ENCODE data around the gene PIK3R2.

PIK3R2 gene

GRCh38 chr19:18147396-18147795, 5.6 kb upstream of the PIK3R2 start:
- no peak overlapping the region for H3K9ac ChIP-seq (ENCODE audit: low read depth, low read length, poor library complexity, severe bottlenecking)
- no peaks in the 10 kb centered on the region for H3K9me2 ChIP-seq (replicated peaks; ENCODE audit: low read depth, low read length)
- H3K27me3 ChIP-seq (ENCODE audit: insufficient read depth, low read length, poor library complexity, severe bottlenecking) = no peaks in the 10 kb centered on the region
- no peak overlapping the region for H3K4me3 ChIP-seq (ENCODE audit: low read length, poor library complexity, severe bottlenecking)
- H3K9me3 ChIP-seq (ENCODE audit: insufficient read depth, low read depth, low read length) = no peaks in the 10 kb centered on the region
- TF ChIP-seq CTCF (conservative IDR thresholded peaks at IDR 0.05; ENCODE audit: low read length) = no peak
- no peak for TF ChIP-seq EZH2phosphoT487 (IDR thresholded peaks at IDR 0.05; ENCODE audit: borderline replicate concordance)
- no peaks in the 10 kb centered on the region for H3K79me2 ChIP-seq (ENCODE audit: insufficient read depth, low read length)
- no peak overlapping the region for H2AFZ ChIP-seq (ENCODE audit: low read length)
- no peak overlapping the region for H3K4me2 ChIP-seq (ENCODE audit: low read depth, low read length, poor library complexity, severe bottlenecking)
- H3F3A ChIP-seq (ENCODE audit: low read depth) = peaks cover 4% of the 10 kb centered on the region; the same call in 1 of the 2 replicates
- H3K4me1 ChIP-seq (ENCODE audit: insufficient read depth, low read length, poor library complexity, severe bottlenecking) = peaks cover 9% of the 10 kb centered on the region
- H4K20me1 ChIP-seq (ENCODE audit: insufficient read depth, low read length, poor library complexity, severe bottlenecking) = no peaks in the 10 kb centered on the region
- no peaks in the 10 kb centered on the region for H3K36me3 ChIP-seq (ENCODE audit: insufficient read depth, low read length)

GRCh38 chr19:18149596-18149975, 3.4 kb upstream of the PIK3R2 start:
- H3K4me2 ChIP-seq (ENCODE audit: low read depth, low read length, poor library complexity, severe bottlenecking) = no peak overlapping the region
- H3K79me2 ChIP-seq (ENCODE audit: insufficient read depth, low read length) = peaks cover 14% of the 10 kb centered on the region; the same call in 1 of the 2 replicates
- H3K36me3 ChIP-seq (ENCODE audit: insufficient read depth, low read length) = no peaks in the 10 kb centered on the region
- H4K20me1 ChIP-seq (ENCODE audit: insufficient read depth, low read length, poor library complexity, severe bottlenecking) = peaks cover 12% of the 10 kb centered on the region
- no peak for TF ChIP-seq EZH2phosphoT487 (IDR thresholded peaks at IDR 0.05; ENCODE audit: borderline replicate concordance)
- no peak for TF ChIP-seq CTCF (conservative IDR thresholded peaks at IDR 0.05; ENCODE audit: low read length)
- H3F3A ChIP-seq (ENCODE audit: low read depth) = peaks cover 6% of the 10 kb centered on the region; the same call in 1 of the 2 replicates
- H2AFZ ChIP-seq (ENCODE audit: low read length) = no peak overlapping the region
- no peak overlapping the region for H3K9ac ChIP-seq (ENCODE audit: low read depth, low read length, poor library complexity, severe bottlenecking)
- no peak overlapping the region for H3K4me3 ChIP-seq (ENCODE audit: low read length, poor library complexity, severe bottlenecking)
- peaks cover 17% of the 10 kb centered on the region for H3K4me1 ChIP-seq (ENCODE audit: insufficient read depth, low read length, poor library complexity, severe bottlenecking)
- no peaks in the 10 kb centered on the region for H3K9me3 ChIP-seq (ENCODE audit: insufficient read depth, low read depth, low read length)
- no peaks in the 10 kb centered on the region for H3K9me2 ChIP-seq (replicated peaks; ENCODE audit: low read depth, low read length)
- no peaks in the 10 kb centered on the region for H3K27me3 ChIP-seq (ENCODE audit: insufficient read depth, low read length, poor library complexity, severe bottlenecking)

GRCh38 chr19:18150776-18151624, 2.0 kb upstream of the PIK3R2 start:
- TF ChIP-seq EZH2phosphoT487 (IDR thresholded peaks at IDR 0.05; ENCODE audit: borderline replicate concordance) (no peak), CTCF (conservative IDR thresholded peaks at IDR 0.05; ENCODE audit: low read length) (no peak)
- no peaks in the 10 kb centered on the region for H3K36me3 ChIP-seq (ENCODE audit: insufficient read depth, low read length)
- peaks cover 6% of the 10 kb centered on the region; the same call in 1 of the 2 replicates for H3F3A ChIP-seq (ENCODE audit: low read depth)
- peaks cover 26% of the 10 kb centered on the region; the same call in 1 of the 2 replicates for H3K79me2 ChIP-seq (ENCODE audit: insufficient read depth, low read length)
- H3K4me2 ChIP-seq (ENCODE audit: low read depth, low read length, poor library complexity, severe bottlenecking) = peak overlapping the region; percentile 70
- H3K9me2 ChIP-seq (replicated peaks; ENCODE audit: low read depth, low read length) = no peaks in the 10 kb centered on the region
- H3K4me3 ChIP-seq (ENCODE audit: low read length, poor library complexity, severe bottlenecking) = no peak overlapping the region
- H3K27me3 ChIP-seq (ENCODE audit: insufficient read depth, low read length, poor library complexity, severe bottlenecking) = no peaks in the 10 kb centered on the region
- H3K9me3 ChIP-seq (ENCODE audit: insufficient read depth, low read depth, low read length) = no peaks in the 10 kb centered on the region
- peak overlapping the region; percentile 98 for H3K9ac ChIP-seq (ENCODE audit: low read depth, low read length, poor library complexity, severe bottlenecking)
- peaks cover 17% of the 10 kb centered on the region for H3K4me1 ChIP-seq (ENCODE audit: insufficient read depth, low read length, poor library complexity, severe bottlenecking)
- no peak overlapping the region for H2AFZ ChIP-seq (ENCODE audit: low read length)
- peaks cover 12% of the 10 kb centered on the region for H4K20me1 ChIP-seq (ENCODE audit: insufficient read depth, low read length, poor library complexity, severe bottlenecking)
